GM18499 (cell line): ENCODE data around the gene CFAP299.
A peak's percentile ranks its signal among the peaks of the same experiment; 100 is the strongest.
"Not testable (repeated sequence)": the region's sequence is repeated elsewhere in the genome, so short reads cannot be mapped to it uniquely, and the experiment has no call there.

Experiments used
- ATAC-seq: cut with Tn5 transposase; IDR thresholded peaks from one replicate; pipeline ENCODE4 v1.9.1; 2021; ENCODE audit warnings: moderate number of reproducible peaks; ENCODE audit not compliant: insufficient read depth, unreplicated experiment

Gene CFAP299

DNA sequence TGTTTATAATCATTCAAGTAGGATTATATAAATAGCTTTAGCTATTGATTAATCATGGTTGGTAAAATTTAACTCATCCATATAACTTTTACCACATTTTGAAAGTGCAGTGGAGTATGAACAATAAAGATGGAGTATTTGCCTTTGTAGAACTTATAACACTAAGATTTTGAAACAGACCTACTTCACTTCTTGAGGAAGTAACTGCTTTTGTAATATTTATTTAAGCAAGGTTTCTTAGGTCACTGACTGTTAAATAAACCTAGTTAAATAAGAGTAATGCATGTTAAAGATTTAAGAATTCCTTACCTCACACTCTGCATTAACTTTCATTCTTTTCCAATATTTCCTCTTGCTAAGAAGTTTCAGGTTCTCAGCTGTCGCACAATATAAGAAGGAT lies 242.5 kb downstream of the CFAP299 start:
- ATAC-seq = no peak

DNA sequence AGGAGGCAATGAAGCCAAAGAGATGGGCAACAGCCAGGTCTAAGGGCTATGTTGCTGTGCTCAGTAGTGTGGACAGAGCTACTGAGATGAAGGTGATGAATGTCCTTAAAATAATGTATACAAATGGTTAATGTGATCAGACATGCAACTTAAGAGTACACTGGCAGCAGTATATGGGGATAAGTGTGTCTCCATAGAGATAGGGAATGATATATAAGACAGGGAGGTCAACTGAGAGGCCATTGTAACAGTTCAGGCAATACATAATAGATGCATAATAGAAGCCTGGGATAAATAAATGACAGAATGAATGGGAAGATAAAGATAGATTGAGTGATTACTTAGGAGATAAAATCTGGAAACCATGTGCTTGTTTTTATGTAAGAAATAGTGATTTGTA lies 250.0 kb downstream of the CFAP299 start:
- ATAC-seq = no peak

DNA sequence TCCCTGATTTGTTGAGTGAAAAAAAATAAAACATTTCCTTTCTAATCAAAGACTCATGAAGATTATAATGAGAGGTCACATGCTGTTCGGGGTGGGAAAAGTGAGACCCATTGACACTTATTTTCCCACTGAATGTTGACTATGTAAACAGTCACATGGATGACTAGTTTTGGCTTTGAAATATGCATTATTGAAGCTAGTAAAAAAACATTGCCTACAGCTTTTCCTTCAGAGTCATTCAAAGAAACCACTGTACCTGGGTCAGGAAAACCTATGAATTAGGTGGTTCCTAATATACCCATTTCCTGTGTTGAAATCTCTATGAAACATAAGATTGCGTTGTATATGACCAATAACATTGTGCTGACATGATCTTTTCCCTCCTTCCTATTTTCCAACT lies 251.2 kb downstream of the CFAP299 start:
- no peak for ATAC-seq

DNA sequence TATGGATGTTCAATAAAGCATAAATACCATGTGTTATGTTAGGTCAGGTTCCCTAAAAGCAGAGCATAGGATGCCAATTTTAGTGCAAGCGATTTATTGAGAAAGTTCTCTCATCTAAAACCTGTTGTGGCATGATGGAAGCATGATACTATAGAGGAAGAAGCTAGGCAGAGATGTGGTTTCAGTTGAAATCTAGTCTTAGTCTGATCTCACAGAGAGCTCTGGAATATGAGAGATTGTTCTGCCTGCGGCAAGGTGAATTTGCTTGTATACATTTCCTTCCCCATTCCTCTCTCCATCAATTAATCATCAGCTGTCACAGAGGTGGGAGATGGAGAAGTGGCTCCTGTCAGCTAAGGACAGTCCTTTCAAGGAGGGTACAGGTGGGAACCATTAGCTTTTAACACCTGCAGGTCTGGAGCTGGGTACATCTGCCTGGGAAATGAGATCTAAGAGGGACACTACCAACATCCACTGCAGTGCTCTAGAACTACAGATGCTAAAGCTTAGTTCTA lies 252.4 kb downstream of the CFAP299 start:
- ATAC-seq = no peak

DNA sequence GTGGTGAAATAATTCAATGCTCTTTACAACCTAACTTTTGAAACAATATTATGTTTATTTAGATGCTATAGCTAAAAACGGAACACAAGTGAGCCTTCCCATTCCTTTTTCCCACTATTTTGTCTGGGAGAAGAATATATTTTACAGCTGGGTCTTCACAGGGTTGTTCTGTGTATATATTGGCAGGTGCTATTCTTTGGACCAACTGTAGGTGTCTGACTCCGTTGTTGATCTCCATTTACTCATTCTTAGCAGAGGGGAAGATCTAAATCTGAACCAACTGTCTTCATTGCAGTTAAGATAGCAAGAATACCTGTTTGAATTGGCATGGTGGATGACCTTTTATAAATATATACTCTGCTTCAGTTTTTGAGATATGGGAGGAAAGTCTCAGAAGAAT lies 257.4 kb downstream of the CFAP299 start:
- ATAC-seq = peak; percentile 80

DNA sequence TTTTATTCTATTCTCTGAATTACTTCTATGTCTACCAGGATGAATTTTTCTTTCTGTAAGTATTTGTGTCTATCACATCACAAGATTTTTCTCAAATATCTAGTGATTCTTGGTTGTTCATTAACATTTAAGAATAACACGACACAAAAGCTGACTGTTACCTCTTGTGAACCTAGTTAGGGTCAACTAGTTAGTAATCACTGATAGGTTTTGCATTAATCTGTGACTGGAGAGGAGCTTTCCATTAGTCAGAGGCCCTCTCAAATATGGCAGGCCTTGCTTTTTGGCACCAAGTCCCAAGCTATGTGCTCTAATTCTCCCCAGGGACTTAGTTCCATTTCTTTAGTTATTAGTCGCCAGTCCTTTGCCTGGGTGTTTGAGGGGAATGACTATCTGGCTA lies 259.2 kb downstream of the CFAP299 start:
- ATAC-seq = no peak

DNA sequence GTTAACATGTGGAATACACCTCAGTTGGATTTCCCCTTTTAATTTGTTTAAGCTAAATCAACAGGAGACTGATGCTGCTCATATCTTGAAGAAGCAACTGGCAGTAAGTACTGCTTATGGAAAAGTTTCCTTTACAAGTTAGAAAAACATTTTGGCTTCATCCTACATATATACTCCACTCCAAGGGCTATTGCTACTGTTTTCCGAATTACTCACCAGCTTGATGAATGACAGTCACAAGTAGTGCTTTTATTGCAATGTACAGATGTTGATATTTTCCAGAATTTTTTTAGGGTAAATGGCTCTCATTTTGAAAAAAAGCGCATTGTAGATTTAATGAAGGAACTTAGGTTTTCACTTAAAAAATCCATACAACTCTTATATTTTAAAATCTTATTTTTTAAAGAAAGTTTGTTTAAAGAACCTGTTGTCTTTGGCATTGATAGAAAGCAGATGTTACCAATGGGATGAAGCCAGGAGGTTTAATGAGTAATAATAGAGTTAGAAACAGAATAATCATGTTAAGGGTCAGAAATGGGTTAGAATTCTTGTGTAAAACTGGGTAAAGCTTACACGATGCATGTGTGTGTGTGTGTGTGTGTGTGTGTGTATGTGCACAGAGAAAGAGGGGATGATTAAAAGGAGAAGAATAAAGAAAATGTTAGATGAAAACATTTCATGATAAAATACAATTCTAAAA lies 272.9 kb downstream of the CFAP299 start:
- ATAC-seq = no peak

DNA sequence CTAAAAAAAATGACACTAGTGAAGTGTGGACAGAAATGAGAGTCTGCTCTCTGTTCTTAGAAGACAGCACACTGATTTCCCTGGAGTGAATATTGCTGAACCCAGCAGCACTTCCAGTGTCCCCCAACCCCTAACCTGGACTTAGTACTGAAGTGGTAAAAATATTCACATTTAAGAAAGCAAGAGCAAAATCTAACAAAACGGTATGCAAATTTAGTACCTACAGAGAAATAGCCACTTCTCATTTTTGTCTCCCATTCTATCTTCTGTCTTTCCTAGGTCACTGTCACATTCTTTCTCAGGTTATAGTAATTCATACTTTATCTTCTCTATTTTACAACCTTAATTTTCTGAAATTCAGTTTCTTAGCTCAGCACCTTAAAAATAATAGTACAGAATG lies 274.7 kb downstream of the CFAP299 start:
- no peak for ATAC-seq

DNA sequence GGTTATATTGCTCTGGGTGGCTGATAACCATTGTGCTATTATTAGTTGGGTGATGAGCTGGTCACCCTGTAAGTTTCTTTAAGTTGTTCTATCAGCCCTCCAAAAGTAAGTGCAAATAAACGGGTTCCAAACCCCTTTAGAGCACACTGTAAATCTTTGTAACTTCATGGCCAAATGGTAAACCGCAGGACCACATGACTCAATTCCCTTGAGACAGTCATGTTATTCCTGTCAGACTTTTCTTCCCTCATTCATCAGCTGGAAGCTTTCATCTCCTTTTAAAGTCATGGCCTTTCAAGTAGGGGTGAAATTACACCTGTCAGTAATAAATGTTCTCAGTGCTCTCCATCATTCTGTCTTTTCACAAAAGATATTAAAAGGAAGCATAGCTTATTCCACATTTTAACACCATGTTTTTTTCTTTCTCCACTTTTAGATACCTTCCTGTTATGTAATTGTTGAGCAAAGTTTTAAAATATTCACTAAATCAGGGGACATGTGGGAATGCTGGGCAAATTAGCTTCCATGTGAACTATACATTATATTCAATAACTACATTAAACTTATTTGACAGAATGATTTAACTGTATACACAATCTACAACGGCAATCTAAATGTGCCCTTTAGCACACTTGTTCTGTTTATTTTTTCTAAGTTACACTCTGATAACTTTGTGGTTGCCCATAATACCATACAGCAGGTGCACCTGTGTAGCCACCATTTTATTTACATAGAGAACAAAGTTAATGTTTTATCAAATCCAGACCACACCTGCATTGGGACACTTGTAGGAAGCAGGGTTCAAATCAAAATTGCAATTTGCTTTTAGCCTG lies 275.5 kb downstream of the CFAP299 start:
- ATAC-seq = peak; percentile 92

DNA sequence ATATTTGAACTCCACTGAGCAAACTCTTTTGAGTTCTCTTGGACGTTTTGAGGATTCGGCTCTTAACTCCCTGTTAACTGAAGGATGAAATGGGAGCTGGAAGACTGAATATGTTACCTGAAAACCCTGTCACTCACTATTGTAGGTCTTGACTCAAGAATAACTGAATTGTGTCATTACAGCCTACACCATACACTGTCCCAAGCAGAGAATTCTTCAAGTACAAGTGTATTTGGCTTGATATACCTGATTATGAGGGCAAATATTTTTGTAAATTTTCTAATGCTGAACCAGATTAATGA lies 276.1 kb downstream of the CFAP299 start:
- peak; percentile 10 for ATAC-seq

DNA sequence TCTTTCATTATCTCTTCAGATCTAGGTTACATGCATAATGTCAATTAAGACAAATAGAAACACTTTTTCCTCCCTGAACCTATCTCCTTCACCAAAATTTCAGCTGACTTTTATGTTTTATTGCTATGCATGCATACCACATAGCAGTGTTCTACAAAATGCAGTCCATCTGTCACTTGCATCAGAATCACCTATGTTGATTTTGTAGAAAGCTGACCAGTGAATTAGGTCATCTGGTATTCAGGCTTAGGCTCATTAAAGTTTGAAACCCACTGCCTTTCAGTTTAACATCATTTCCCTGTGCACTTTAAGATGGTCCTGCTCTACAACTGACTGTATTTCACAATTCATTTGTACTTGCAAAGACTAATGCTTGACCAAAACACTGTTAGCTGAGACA lies 277.9 kb downstream of the CFAP299 start:
- no peak for ATAC-seq

DNA sequence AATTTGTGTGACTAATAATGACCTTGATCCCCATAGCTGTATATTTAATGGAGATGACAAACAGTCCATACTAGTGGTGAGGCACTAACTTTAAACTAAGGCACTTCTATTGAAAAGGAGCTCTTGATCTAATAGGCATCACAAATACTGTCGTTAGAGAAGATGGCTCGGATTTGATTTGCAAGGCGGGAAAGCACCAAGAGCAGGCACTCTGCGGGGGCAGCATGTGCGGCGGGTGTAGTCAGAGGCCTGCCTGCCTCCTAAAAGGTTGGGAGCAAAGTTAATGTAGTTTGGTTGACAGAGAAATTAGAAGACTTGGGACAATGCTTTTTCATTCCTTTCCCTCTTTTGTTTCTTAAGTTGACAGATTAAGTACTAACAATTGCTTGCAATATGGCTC lies 278.8 kb downstream of the CFAP299 start:
- no peak for ATAC-seq

DNA sequence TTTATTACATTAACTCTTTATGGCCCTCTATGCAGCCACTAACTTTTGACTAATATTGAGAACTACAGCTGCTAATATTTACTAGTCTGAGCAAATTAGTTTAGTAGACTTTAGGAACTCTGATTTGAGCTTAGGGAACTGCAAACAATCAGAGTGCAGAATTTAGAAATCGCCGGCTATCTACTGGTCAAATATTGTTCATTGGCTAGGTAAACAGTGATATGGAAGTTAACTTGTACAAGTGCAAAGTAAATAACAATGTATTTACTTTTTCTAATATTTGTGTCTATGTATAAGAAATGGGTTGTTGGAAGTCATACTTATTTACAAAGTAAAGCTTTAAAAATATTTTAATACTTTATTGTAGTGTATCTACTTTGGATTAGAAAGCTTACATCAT lies 279.6 kb downstream of the CFAP299 start:
- no peak for ATAC-seq

DNA sequence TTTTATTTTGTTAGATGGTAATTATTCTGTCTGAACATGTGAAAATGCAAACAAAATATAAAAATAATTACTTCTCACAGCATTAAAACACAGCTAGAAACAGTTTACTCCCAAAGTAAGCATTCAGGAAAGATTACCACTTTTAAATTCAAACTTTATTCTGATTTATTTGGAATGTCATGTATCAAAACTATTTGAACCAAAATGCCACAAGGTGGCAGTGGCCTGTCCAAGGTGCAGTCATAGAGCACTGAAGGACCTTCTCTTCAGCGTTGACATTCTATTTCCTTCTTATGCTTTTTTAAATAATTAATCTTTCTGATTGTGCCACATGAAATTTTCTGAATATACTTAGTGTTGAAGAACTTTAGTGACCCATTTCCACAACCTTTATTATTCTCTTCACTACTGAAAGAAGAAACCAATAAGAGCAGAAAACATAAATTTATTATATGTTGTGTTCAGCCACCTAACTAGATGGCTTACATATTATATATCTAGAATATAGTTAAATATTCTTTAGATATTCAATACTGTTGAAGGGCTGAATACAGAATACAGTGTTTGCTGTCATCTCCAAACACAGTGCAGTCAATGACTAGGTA lies 283.6 kb downstream of the CFAP299 start:
- ATAC-seq = no peak

DNA sequence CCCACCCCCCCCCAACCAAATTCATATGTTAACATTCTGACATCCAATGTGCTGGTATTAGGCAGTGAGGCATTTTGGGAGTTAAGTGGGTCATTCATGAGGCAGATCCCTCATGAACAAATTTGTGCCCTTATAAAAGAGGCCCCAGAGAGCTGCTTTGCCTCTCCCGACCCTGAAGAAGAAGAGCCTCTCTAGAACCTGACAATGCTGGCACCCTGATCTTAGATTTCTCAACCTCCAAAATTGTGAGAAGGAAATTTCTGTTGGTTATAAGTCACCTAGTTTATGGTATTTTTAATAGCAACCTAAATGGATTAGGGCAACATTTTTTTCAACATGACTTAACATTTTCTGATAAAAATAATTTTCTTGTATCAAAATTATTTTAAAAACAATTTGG lies 296.3 kb downstream of the CFAP299 start:
- no peak for ATAC-seq

DNA sequence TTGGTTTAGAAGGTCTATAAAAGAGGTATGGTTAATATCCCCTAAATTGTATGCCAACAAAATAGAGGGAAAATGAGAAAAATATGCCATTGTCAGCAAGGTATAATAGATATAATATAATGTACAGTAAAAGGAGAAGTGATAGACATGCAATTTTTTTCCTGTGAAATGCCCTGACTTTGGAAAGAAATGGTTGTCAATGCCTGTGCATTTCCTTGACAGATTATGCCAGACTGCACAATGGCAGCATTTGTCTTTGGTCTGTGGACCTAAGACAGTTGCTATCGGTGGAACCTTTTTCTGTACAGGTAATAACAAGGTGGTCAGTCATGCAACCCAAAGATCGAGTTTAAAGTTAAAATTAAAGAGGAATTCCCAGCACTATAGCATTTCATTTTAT lies 301.7 kb downstream of the CFAP299 start:
- ATAC-seq = no peak

DNA sequence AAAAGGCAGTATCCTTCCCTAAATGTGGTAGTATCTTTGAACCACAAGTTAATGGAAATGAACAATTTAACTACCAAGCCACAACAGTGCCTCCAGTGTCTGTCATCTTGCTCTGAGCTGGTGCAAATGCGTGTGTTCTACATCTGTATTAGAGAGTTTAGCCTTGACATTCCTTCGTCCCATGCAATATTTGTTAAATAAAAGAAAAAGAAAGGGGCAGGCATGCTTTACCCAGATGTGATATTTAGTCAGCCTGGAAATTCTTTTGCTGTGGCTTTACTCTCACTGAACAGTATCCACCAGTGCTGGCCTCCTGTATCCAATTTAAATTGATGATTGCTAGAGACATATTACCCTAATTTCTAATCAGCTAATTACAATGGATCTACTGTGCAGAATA lies 310.5 kb downstream of the CFAP299 start:
- no peak for ATAC-seq

DNA sequence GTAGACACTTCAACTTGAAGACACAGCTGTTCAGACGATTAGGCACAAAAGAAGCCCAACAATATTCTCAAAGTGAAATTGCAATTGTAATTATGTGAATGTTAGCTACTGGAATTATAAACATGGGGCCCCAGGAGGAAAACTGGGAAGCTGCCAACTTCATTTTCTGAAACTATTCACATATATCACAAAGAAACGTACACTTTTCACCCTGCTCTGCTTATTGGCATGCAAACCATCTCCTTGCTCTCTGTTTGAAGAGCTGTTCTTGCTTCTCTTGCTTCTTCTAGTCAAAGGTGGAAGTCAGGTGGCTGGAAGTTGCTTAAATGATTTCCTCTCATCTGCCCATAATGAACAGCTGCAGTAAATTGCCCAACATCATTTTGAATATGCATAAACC lies 320.1 kb downstream of the CFAP299 start:
- ATAC-seq = no peak

DNA sequence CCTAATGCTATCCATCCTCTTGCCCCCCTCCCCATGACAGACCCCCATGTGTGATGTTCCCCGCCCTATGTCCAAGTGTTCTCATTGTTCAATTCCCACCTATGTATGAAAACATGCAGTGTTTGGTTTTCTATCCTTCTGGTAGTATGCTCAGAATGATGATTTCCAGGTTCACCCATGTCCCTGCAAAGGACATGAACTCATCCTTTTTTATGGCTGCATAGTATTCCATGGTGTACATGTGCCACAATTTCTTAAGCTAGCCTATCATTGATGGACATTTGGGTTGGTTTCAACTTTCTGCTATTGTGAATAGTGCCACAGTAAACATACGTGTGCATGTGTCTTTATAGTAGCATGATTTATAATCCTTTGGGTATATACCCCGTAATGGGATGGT lies 334.6 kb downstream of the CFAP299 start:
- not testable (repeated sequence) for ATAC-seq

DNA sequence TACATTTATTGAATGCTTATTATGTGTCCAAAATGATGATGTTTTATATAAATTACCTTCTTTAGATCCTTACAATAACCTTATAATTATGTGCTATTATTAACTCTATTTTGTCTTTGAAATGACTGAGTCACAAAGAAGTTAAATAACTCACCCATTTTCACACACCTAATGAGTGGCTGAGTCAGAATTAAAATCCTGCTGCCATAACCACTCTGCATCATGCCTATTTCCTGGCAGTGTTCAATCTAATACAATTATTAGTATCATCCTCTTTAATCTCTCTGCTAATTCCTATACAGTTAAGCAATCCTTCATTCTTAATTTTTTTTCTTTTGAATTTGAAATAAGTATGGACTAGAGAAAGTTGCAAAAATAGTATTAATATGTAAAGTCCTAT lies 342.9 kb downstream of the CFAP299 start:
- ATAC-seq = no peak

DNA sequence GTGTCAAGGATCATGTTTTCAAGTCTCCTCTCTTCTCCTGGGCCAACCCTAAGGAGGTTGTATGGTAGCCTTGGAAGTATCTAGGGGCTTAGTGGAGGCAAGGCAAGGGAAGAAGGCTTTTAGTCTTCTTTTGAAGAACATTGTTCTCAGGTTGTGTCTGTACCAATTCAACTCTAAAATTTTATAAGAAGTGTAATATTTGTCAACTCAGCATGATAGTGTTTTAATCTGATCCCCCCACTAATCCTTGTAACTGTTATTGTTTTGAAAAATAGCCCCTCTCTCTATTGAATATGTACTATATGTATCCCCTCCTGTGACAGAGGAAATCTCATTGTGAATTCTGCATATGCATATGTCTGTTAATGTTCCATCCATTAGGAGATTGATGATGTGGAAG lies 345.4 kb downstream of the CFAP299 start:
- ATAC-seq = no peak
